Measurements from ENCODE around the gene TXN. TPM values are rescaled to one million over a fixed set of nuclear protein-coding genes. Genes with fewer than 3 reads are reported as not detected.

Gene TXN
- total and polyA plus RNA-seq, 2 of the 8 experiments (the other 6 are each of a cell fraction or from before 2014, with no cell fraction given): 297 to 419 TPM

DNA sequence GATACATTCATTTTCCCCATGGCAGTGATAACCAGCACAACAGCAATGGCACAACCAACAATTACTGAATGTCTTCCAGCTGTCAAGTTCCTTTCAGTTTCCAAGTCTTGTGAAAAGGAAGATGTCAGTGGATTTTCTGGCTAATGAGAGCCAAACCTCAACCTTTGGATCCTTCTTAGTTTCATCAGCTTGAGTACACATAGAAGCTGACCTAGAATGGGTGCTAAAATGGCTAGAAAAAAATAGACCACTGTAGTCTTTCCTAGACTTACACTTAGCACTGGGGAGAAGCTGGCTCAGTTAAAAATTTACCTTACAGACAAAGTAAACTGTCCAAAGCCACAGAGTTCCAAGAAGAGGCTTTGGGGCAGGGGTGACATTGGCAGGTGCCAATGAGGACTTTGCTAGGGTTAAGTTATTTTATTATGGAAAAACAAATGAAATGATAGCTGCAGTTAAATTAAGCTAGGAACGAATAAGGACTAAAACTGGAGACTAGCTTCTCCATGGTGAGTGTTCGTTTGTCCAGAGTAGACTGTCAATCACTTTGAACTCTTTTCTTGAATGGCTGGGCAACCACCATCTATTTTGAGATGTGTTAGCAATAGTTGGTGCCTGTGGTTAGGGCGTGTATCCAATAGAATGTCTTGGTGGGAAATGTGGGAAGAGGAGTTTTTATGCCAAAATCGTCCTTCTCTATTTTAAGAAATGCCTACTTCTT lies 25.9 kb upstream of the TXN start:
- no peaks in the 10 kb centered on the region for H3K9me3 ChIP-seq (ENCODE audit: insufficient read depth in 2 of 2, low read depth in 1 of 2, low read length in 1 of 2)
- no peak overlapping the region for H4K91ac ChIP-seq (replicated peaks; ENCODE audit: insufficient read length, low read length)
- no peak overlapping the region for H4K5ac ChIP-seq (ENCODE audit: insufficient read length, low read depth, low read length)
- no peak overlapping the region for H3K4me3 ChIP-seq (ENCODE audit: extremely low read depth in 1 of 4, insufficient read depth in 2 of 4, low read depth in 3 of 4, low read length in 4 of 4)
- H2AK5ac ChIP-seq (ENCODE audit: low read depth, low read length): no peak overlapping the region
- WGBS, 2 experiments (ENCODE audit: extremely low coverage in 1 of 2, insufficient coverage in 1 of 2, insufficient read length in 1 of 2, insufficient replicate concordance in 2 of 2, low coverage in 1 of 2, low lambda C conversion rate in 2 of 2, missing lambda C conversion rate in 1 of 2): 89% methylated on average over 4 of the region's 4 CpGs; no CpG with 5 or more reads in 1 of the 2 experiments
- H3K9ac ChIP-seq (replicated peaks in 1 of 4; ENCODE audit: extremely low read depth in 1 of 4, low read depth in 3 of 4, low read length in 3 of 4): no peak overlapping the region
- H2BK15ac ChIP-seq (ENCODE audit: low read length): no peak overlapping the region
- no peak overlapping the region for H3K23ac ChIP-seq (ENCODE audit: insufficient read length)
- ChIA-PET POLR2A (ENCODE audit: partially characterized antibody) (interaction anchor here (4.4 kb wide), 1 partner anchor 25 kb away, joined by 20 read pairs; the partner anchor contains the start of gene TXN), CTCF (ENCODE audit: partially characterized antibody) (interaction anchor here (0.8 to 1.4 kb wide), 5 partner anchors 10 to 84 kb away, joined by 3 to 4 read pairs (median 3); no protein-coding TSS in a partner anchor)
- no peak overlapping the region for H2BK5ac ChIP-seq (ENCODE audit: low read depth, low read length)
- H3K27me3 ChIP-seq (replicated peaks in 1 of 4; ENCODE audit: control insufficient read depth in 3 of 4, extremely low read depth in 1 of 4, insufficient read depth in 3 of 4, low read length in 3 of 4): no peaks in the 10 kb centered on the region
- H2BK120ac ChIP-seq (replicated peaks; ENCODE audit: low read depth, low read length): no peak overlapping the region
- no peak overlapping the region for H2AFZ ChIP-seq (ENCODE audit: low read length)
- DNase-seq (ENCODE audit: low read depth in 1 of 2, low spot score in 2 of 2): no peak
- H2BK20ac ChIP-seq (ENCODE audit: low read length): no peak overlapping the region
- H3K14ac ChIP-seq (ENCODE audit: insufficient read length): no peak overlapping the region
- no peaks in the 10 kb centered on the region for H3K23me2 ChIP-seq (ENCODE audit: low read depth, low read length)
- no peak overlapping the region for H4K8ac ChIP-seq (ENCODE audit: extremely low read depth, insufficient read depth, low read length)
- H2BK12ac ChIP-seq (ENCODE audit: low read depth, low read length): no peak overlapping the region
- H3K4me2 ChIP-seq (ENCODE audit: insufficient read depth in 1 of 2, low read depth in 2 of 2, low read length in 2 of 2): no peak overlapping the region
- no peaks in the 10 kb centered on the region for H3K4me1 ChIP-seq (replicated peaks in 1 of 4; ENCODE audit: control insufficient read depth in 3 of 4, insufficient read depth in 4 of 4, low read length in 3 of 4)
- no peaks in the 10 kb centered on the region for H3K79me2 ChIP-seq (ENCODE audit: control insufficient read depth in 1 of 2, insufficient read depth in 2 of 2, low read length in 2 of 2)
- no peak overlapping the region for H3K27ac ChIP-seq (ENCODE audit: low read depth, low read length)
- TF ChIP-seq SP4 (IDR thresholded peaks at IDR 0.05; ENCODE audit: low read length) (no peak), SP1 (IDR thresholded peaks at IDR 0.05; ENCODE audit: low read depth, low read length) (no peak), SIX5 (IDR thresholded peaks at IDR 0.05; ENCODE audit: low read depth, low read length) (no peak), GTF2F1 (IDR thresholded peaks at IDR 0.05; ENCODE audit: borderline replicate concordance, low read depth, low read length) (no peak), TCF12 (IDR thresholded peaks at IDR 0.05; ENCODE audit: low read depth, low read length) (no peak), YY1 (IDR thresholded peaks at IDR 0.05; ENCODE audit: low read depth, low read length) (no peak), POLR2A (IDR thresholded peaks at IDR 0.05; ENCODE audit: control extremely low read depth in 1 of 2, low read depth in 2 of 2, low read length in 2 of 2) (no peak), EZH2 (IDR thresholded peaks at IDR 0.05; ENCODE audit: low read depth, low read length, severe bottlenecking) (no peak), NRF1 (IDR thresholded peaks at IDR 0.05; ENCODE audit: low read depth, low read length) (no peak)
- H4K20me1 ChIP-seq (replicated peaks in 1 of 2; ENCODE audit: control insufficient read depth in 1 of 2, insufficient read depth in 2 of 2, low read length in 2 of 2): no peaks in the 10 kb centered on the region
- no peak overlapping the region for H3K18ac ChIP-seq (ENCODE audit: extremely low read depth, low read length)
- no peaks in the 10 kb centered on the region for H3K79me1 ChIP-seq (ENCODE audit: low read depth, low read length)
- H3K36me3 ChIP-seq (ENCODE audit: control insufficient read depth in 2 of 4, insufficient read depth in 4 of 4, low read length in 3 of 4): no peaks in the 10 kb centered on the region
- no peak for FAIRE-seq
- no peak overlapping the region for H3K4ac ChIP-seq (replicated peaks; ENCODE audit: insufficient read length, low read depth, low read length)
- H3K56ac ChIP-seq (replicated peaks; ENCODE audit: insufficient read length, low read depth, low read length): no peak overlapping the region

Measured in H1 (cell line).